BLaER1 (cell line): Measurements from ENCODE around the gene LNX2.
"Not testable (repeated sequence)": the region's sequence is repeated elsewhere in the genome, so short reads cannot be mapped to it uniquely, and the experiment has no call there.

Experiments used
- H3K27ac ChIP-seq: shearing (Covaris generic); formaldehyde crosslinking; 2 replicates; pipeline ENCODE4 v1.8.1; 2022
- H3K27me3 ChIP-seq: shearing (Covaris generic); formaldehyde crosslinking; 2 replicates; pipeline ENCODE4 v1.8.1; 2022
- H3K36me3 ChIP-seq: shearing (Covaris generic); formaldehyde crosslinking; 2 replicates; pipeline ENCODE4 v1.8.1; 2022
- H3K4me1 ChIP-seq: shearing (Covaris generic); formaldehyde crosslinking; 2 replicates; pipeline ENCODE4 v1.8.1; 2022
- H3K4me2 ChIP-seq: shearing (Covaris generic); formaldehyde crosslinking; 2 replicates; pipeline ENCODE4 v1.8.1; 2022
- H3K4me3 ChIP-seq: shearing (Covaris generic); formaldehyde crosslinking; 2 replicates; pipeline ENCODE4 v1.8.1; 2022
- H3K9ac ChIP-seq: shearing (Covaris generic); formaldehyde crosslinking; 2 replicates; pipeline ENCODE4 v1.8.1; 2022
- H3K9me3 ChIP-seq: shearing (Covaris generic); formaldehyde crosslinking; 2 replicates; pipeline ENCODE4 v1.8.1; 2022
- H4K20me1 ChIP-seq: shearing (Covaris generic); formaldehyde crosslinking; 2 replicates; pipeline ENCODE4 v1.8.1; 2022
- Cebpa-rat ChIP-seq: shearing (Covaris generic); IDR thresholded peaks from 2 replicates; pipeline ENCODE4 v1.8.1; 2022

The LNX2 gene

GRCh38 chr13:27631156-27631555 is 10.8 kb upstream of the LNX2 start:
- Histone ChIP-seq H3K4me2 (no peak overlapping the region), H3K4me1 (peaks cover 4% of the 10 kb centered on the region; the same call in 1 of the 2 replicates), H4K20me1 (peaks cover 97% of the 10 kb centered on the region), H3K9me3 (no peaks in the 10 kb centered on the region), H3K9ac (no peak overlapping the region), H3K27me3 (no peaks in the 10 kb centered on the region), H3K4me3 (no peak overlapping the region), H3K27ac (no peak overlapping the region), H3K36me3 (peaks cover 89% of the 10 kb centered on the region)
- TF ChIP-seq Cebpa-rat, result no peak

DNA sequence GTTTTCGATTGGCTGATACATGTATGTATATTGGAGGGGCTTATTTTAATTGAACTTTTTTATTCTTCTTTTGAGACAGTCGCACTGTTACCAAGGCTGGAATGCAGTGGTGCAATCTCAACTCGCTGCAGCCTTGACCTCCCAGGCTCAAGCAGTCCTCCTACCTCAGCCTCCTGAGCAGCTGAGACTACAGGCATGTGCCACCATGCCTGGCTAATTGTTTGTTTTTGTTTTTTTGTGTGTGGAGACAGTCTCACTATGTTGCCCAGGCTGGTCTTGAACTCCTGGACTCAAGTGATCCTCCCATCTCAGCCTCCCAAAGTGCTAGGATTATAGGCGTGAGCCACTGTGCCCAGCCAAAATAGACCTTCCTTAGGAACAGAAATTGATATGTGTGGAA is 8.4 kb upstream of the LNX2 start:
- not testable (repeated sequence) for H3K4me2 ChIP-seq, H3K4me1 ChIP-seq, H3K4me3 ChIP-seq, H3K9ac ChIP-seq, H3K27ac ChIP-seq, H3K27me3 ChIP-seq, H3K9me3 ChIP-seq
- peaks cover 97% of the 10 kb centered on the region for H3K36me3 ChIP-seq
- peaks cover 100% of the 10 kb centered on the region for H4K20me1 ChIP-seq

DNA sequence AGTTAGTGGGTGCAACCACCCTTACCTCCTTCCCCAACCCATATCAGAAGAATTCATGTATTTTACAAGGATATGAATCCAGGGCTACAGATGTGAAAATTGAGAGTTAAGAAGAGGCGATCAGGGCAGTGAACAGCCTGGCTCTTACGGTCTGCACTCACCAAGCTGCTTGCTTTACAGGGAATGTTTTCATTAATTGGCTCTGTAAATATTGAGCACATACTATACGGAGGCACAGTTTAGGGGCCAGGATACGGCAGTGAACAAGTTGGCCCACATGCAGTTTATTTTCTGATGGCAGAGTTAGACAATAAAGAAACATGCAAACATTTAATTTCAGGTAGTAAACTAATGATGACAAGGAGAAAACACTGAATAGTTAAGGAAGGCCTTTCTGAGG is 7.8 kb upstream of the LNX2 start:
- Histone ChIP-seq H3K4me2 (no peak overlapping the region), H3K4me1 (peaks cover 13% of the 10 kb centered on the region), H3K27me3 (no peaks in the 10 kb centered on the region), H4K20me1 (peaks cover 100% of the 10 kb centered on the region), H3K4me3 (no peak overlapping the region), H3K27ac (no peak overlapping the region), H3K36me3 (peaks cover 97% of the 10 kb centered on the region), H3K9ac (no peak overlapping the region), H3K9me3 (no peaks in the 10 kb centered on the region)
- TF ChIP-seq Cebpa-rat, result no peak

DNA sequence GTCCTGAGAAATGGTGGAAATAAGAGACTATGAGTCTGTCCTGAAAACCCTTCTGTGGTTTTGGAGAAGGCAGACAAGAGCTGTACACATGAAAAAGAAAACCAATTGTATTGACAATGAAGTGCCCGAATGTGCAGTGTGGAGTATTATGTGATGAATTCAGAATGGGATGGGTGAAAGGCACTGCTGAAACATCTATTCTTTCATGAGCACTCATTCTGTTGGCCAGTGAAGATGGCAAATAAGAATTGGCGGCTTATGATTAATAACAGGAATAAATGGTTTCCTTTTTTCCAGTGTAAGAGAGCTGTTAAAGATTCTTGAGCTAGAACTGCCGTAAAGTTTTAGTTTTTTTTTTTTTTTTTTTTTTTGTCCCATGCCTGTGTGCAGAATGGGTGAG is 7.1 kb upstream of the LNX2 start:
- no peak overlapping the region for H3K4me2 ChIP-seq
- H3K27ac ChIP-seq, result no peak overlapping the region
- H3K9me3 ChIP-seq, result no peaks in the 10 kb centered on the region
- H3K27me3 ChIP-seq, result no peaks in the 10 kb centered on the region
- peaks cover 94% of the 10 kb centered on the region for H3K36me3 ChIP-seq
- H4K20me1 ChIP-seq, result peaks cover 100% of the 10 kb centered on the region
- H3K9ac ChIP-seq, result no peak overlapping the region
- H3K4me3 ChIP-seq, result no peak overlapping the region
- no peak for TF ChIP-seq Cebpa-rat
- peaks cover 20% of the 10 kb centered on the region for H3K4me1 ChIP-seq

- Histone ChIP-seq H3K4me1 (peaks cover 22% of the 10 kb centered on the region), H3K36me3 (peaks cover 79% of the 10 kb centered on the region), H3K9me3 (no peaks in the 10 kb centered on the region), H3K4me2 (no peak overlapping the region), H4K20me1 (peaks cover 90% of the 10 kb centered on the region), H3K4me3 (no peak overlapping the region), H3K27me3 (no peaks in the 10 kb centered on the region), H3K9ac (no peak overlapping the region), H3K27ac (no peak overlapping the region)
- TF ChIP-seq Cebpa-rat, result no peak
Measured at GRCh38 chr13:27625839-27626238, 5.5 kb upstream of the LNX2 start.

DNA sequence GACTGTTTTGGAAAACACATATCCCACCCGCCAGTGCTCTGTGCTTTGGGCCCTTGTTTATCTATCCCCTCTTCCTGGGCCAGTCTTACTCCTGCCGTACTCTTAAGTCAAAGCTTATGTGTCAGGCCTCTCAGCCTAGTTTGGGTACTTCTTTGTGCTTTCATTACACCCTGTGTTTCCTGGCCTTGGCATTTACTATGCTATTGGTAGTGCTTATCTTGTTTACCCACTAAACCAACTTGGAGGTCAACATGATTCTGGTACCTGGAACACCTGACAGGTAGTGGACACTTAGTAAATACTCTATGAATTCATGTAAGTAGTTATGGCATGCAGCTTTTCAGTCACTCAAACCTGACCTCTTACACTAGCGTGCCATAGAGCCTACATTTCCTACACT is 3.7 kb upstream of the LNX2 start:
- no peak for TF ChIP-seq Cebpa-rat
- no peak overlapping the region for H3K9ac ChIP-seq
- H4K20me1 ChIP-seq, result peaks cover 81% of the 10 kb centered on the region
- no peaks in the 10 kb centered on the region for H3K27me3 ChIP-seq
- H3K4me3 ChIP-seq, result no peak overlapping the region
- no peaks in the 10 kb centered on the region for H3K9me3 ChIP-seq
- no peak overlapping the region for H3K27ac ChIP-seq
- peaks cover 61% of the 10 kb centered on the region for H3K36me3 ChIP-seq
- peaks cover 28% of the 10 kb centered on the region for H3K4me1 ChIP-seq
- peak overlapping the region; percentile 95 for H3K4me2 ChIP-seq

GRCh38 chr13:27622881-27623280 is 2.6 kb upstream of the LNX2 start:
- Histone ChIP-seq H4K20me1 (peaks cover 81% of the 10 kb centered on the region), H3K27ac (no peak overlapping the region), H3K4me1 (peaks cover 40% of the 10 kb centered on the region), H3K4me3 (peak overlapping the region; percentile 92), H3K4me2 (peak overlapping the region; percentile 95), H3K36me3 (peaks cover 52% of the 10 kb centered on the region), H3K9ac (no peak overlapping the region), H3K27me3 (no peaks in the 10 kb centered on the region), H3K9me3 (no peaks in the 10 kb centered on the region)
- TF ChIP-seq Cebpa-rat, result no peak

- no peaks in the 10 kb centered on the region for H3K27me3 ChIP-seq
- TF ChIP-seq Cebpa-rat, result no peak
- H3K27ac ChIP-seq, result peak overlapping the region; percentile 88
Measured at GRCh38 chr13:27622102-27622820, 1.9 kb upstream of the LNX2 start.

DNA sequence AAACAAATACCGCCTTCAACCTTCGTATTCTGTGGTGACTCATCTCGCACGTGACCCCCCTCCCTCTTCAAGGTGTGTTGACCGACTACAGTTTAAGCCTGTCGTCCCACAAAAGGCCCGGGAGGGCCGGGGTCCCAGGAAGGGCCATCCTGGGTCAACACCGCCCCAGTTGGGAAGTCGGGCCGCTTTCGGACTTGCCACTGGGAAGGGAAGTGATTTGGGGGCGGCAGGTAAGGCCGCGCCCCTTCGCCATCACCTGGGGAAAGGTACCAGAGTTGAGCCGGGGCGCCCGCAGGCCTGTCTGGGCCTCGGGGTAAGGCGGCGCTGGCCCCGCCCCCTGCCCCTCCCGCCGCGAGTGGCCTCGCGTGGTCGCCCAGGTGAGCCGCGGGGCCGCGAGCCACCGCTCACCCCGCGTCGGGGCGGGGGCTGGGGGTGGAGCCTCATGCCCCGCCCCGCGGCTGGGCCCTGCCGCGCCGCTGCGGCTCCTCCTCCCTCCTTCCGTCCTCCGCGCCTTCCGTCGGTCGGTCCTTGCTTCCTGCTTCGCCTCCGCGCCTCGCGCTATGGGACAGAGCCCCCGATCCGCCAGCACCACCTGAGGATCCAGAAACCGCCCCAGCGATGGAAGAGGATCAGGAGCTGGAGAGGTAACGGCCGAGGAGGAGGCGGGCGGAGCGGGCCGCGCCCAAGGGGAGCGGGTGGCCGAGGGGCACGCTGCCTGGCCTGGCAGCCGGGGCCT is 1.2 kb upstream of the LNX2 start, which contains the start of gene POLR1D:
TSS of gene POLR1D (plus strand) at position 527 of the 736 bp plus-strand sequence. CDS start at position 619, 92 bp downstream.
- H4K20me1 ChIP-seq, result peaks cover 81% of the 10 kb centered on the region

More at GRCh38 chr13:27622102-27622820, 1.9 kb upstream of the LNX2 start:
- H3K4me2 ChIP-seq, result peak overlapping the region; percentile 95
- H4K20me1 ChIP-seq, result peaks cover 81% of the 10 kb centered on the region
- H3K36me3 ChIP-seq, result peaks cover 46% of the 10 kb centered on the region
- H3K9me3 ChIP-seq, result no peaks in the 10 kb centered on the region
- peak overlapping the region; percentile 88 for H3K9ac ChIP-seq
- H3K4me3 ChIP-seq, result peak overlapping the region; percentile 92
- peaks cover 40% of the 10 kb centered on the region for H3K4me1 ChIP-seq

GRCh38 chr13:27621116-27621365 is 712 bp upstream of the LNX2 start:
- Histone ChIP-seq H4K20me1 (peaks cover 80% of the 10 kb centered on the region), H3K36me3 (peaks cover 34% of the 10 kb centered on the region), H3K9ac (peak overlapping the region; percentile 88), H3K4me2 (peak overlapping the region; percentile 95), H3K9me3 (no peaks in the 10 kb centered on the region), H3K4me3 (peak overlapping the region; percentile 92), H3K27ac (peak overlapping the region; percentile 88), H3K27me3 (no peaks in the 10 kb centered on the region), H3K4me1 (peaks cover 40% of the 10 kb centered on the region)
- TF ChIP-seq Cebpa-rat, result no peak

More for the DNA sequence above, 1.2 kb upstream of the LNX2 start, which contains the start of gene POLR1D:
- Histone ChIP-seq H3K9ac (peak within 1 kb of the TSS; percentile 88), H3K36me3 (peaks cover 39% of the 10 kb centered on the region), H3K4me3 (peak within 1 kb of the TSS; percentile 92), H3K27me3 (no peaks in the 10 kb centered on the region), H3K9me3 (no peaks in the 10 kb centered on the region), H3K27ac (peak within 1 kb of the TSS; percentile 88), H3K4me1 (peaks cover 40% of the 10 kb centered on the region), H3K4me2 (peak within 1 kb of the TSS; percentile 95)
- TF ChIP-seq Cebpa-rat, result no peak
